HFF-Myc (cell line): ENCODE results near the gene CACNA1A.

Experiments
- DNase-seq: peaks from one replicate; pipeline ENCODE4 v3.0.0-alpha.2; 2011; ENCODE audit warnings: low read depth; ENCODE audit errors: extremely low read depth
- H3K4me3 ChIP-seq: replicated peaks from 2 replicates; pipeline ENCODE4 v1.5.1; 2011; ENCODE audit warnings: low read depth, mild to moderate bottlenecking, control low read depth, low read length
- TF ChIP-seq, protein P1 (sequence below): IDR thresholded peaks from 2 replicates; pipeline ENCODE4 v1.5.1; 2012; ENCODE audit warnings: mild to moderate bottlenecking, low read depth, low read length, control low read depth; ENCODE audit errors: missing control alignments

CACNA1A gene

DNA sequence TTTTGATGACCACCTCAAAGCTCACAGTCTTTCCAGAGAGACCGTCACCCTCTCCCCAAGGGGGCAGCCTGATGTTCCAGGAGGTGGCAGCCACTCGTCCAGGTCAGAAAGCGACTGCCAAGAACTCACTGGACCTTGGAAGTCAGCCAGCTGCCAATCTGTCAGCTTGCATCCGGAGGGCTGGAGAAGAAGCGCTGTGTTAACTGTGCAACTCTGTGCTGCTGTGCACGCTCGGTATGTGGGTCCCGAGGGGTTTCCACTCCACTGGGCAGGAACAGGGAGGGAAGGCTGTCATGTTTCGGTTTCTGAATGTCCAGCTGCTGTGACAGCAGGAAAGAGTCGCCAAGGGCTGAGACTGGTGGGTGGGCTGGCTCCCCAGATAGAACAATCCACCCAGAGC, 89.2 kb downstream of the CACNA1A start:
- no peak overlapping the region for H3K4me3 ChIP-seq
- TF ChIP-seq, protein P1, sequence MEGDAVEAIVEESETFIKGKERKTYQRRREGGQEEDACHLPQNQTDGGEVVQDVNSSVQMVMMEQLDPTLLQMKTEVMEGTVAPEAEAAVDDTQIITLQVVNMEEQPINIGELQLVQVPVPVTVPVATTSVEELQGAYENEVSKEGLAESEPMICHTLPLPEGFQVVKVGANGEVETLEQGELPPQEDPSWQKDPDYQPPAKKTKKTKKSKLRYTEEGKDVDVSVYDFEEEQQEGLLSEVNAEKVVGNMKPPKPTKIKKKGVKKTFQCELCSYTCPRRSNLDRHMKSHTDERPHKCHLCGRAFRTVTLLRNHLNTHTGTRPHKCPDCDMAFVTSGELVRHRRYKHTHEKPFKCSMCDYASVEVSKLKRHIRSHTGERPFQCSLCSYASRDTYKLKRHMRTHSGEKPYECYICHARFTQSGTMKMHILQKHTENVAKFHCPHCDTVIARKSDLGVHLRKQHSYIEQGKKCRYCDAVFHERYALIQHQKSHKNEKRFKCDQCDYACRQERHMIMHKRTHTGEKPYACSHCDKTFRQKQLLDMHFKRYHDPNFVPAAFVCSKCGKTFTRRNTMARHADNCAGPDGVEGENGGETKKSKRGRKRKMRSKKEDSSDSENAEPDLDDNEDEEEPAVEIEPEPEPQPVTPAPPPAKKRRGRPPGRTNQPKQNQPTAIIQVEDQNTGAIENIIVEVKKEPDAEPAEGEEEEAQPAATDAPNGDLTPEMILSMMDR: no peak
- no peak for DNase-seq

DNA sequence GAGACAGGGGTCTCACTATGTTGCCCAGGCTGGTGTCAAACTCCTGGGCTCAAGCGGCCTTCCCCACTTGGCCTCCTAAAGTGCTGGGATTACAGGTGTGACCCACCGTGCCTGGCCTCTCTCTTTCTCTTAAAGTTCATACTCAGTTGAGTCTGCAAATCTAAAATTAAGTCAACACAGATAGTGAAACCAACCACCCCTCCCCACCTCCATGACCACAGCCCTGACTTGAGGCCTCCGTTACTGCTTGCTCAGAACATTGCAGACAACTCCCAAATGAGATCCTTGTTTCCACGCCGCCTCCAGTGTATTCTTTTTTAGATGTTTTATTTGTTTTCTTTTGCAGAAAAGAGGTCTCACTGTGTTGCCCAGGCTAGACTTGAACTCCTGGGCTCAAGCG, 94.4 kb downstream of the CACNA1A start:
- no peak overlapping the region for H3K4me3 ChIP-seq
- TF ChIP-seq, protein P1: no peak
- DNase-seq: no peak

DNA sequence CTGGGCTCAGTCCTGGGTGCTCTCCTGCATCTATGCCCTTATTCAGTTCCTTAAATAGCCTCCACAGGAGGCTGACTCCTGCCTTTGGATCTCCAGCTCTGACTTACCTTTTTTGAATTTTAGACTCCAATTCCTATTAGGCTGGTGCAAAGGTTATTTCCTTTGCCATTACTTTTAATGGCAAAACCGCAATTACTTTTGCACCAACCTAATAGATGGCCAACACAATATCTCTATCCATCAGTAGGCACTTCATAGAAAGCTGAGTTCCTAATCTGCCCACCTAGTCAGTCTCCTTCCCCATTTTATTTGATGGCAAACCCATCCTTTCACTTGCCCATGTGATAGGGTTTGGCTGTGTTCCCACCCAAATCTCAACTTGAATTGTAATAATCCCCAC, 95.3 kb downstream of the CACNA1A start:
- no peak overlapping the region for H3K4me3 ChIP-seq
- DNase-seq: no peak
- TF ChIP-seq, protein P1: no peak

DNA sequence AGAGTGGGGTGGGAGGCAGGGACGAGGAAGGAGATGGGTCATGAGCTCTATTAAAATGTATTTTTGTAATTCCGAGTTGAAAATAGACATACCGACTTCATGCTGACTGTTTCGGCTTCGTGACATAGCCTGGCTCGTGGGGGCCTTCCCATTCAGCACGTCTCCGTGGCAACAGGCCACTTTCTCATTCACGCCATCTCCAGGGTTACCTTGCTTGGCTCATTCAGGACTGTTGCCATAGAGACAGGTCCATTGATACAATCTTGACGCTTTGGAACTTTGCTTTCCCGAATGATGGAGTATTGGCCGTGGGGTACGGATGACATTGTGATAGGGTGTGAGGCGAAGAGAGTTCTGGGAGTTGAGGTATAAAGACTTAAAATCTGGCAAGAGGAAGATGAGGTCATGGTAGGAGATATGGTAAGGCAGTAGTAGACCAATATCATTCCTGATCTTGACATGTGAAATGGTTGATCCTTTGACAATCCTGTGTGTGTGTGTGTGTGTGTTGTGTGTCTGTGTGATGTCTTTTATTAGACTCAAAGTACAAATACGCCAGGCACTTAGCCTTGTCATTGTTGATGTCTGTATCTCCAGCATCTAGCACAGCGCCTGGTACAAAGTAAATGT, 97.3 kb downstream of the CACNA1A start:
- DNase-seq: no peak
- H3K4me3 ChIP-seq: no peak overlapping the region
- TF ChIP-seq, protein P1: no peak

DNA sequence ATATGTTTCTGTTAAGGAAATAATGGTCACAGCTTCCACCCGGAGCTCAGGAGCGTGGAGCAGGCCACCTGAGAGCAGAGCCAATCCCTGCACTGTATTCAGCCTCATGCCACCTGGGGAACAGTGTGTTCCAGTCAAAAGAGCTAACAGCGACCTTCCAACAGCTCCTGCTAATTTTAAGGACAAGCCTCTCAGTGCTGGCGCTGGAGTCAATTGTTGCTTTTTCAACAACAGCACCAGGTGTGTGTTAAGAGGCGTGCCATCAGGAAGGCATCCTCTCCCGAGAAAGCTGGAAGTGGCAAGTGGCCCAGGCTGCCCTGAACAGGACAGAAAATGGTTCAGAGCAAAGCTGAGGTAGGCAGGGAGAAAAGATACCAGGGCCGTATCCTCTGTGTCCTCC, 102.0 kb downstream of the CACNA1A start:
- TF ChIP-seq, protein P1: no peak
- DNase-seq: no peak
- H3K4me3 ChIP-seq: no peak overlapping the region

DNA sequence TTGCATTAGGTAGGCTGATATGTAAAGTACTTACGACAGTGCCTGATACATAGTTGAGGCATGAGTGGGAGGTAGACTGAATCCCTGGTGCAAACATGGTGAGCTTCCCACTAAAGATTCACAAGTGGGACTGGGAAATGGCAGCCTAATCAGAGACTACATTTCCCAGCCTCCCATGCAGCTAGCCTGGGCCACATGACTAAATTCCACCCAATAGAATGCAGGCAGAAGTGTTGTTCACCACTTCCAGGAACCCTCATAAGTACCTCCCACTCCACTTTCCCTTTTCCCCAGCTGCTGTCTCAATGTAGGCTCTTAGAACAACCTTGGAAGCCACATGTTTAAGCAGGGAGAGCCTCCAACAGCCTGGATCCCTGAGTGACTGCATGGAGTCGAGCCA, 104.9 kb downstream of the CACNA1A start:
- TF ChIP-seq, protein P1: no peak
- peak; percentile 15 for DNase-seq
- H3K4me3 ChIP-seq: no peak overlapping the region

DNA sequence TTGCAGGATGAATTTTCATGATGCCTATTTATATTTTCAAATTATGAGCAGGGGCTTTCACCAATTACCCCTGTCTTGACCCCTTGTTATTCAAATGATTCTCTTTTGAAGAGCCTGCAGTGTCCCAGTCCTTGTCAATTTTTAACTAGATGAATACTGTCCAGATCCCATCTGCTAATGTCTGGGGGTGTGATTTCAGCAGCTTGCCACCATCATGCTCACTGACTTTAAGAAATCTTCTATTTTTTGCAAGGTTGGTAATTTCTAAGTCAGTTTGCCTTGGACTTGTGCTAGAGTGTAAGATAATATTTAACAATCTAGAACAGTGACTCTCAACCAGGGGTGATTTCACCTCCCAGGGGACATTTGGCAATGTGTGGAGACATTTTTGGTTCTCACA, 106.0 kb downstream of the CACNA1A start:
- no peak overlapping the region for H3K4me3 ChIP-seq
- DNase-seq: no peak
- TF ChIP-seq, protein P1: no peak
